Smooth muscle cell of the brain vasculature (primary cell): ENCODE measurements around the gene ASIC4.

ENCODE experiments used
- DNase-seq: peaks from one replicate; pipeline ENCODE4 v3.0.0-alpha.2; 2012; ENCODE audit warnings: low read depth, low spot score

The ASIC4 gene

DNA sequence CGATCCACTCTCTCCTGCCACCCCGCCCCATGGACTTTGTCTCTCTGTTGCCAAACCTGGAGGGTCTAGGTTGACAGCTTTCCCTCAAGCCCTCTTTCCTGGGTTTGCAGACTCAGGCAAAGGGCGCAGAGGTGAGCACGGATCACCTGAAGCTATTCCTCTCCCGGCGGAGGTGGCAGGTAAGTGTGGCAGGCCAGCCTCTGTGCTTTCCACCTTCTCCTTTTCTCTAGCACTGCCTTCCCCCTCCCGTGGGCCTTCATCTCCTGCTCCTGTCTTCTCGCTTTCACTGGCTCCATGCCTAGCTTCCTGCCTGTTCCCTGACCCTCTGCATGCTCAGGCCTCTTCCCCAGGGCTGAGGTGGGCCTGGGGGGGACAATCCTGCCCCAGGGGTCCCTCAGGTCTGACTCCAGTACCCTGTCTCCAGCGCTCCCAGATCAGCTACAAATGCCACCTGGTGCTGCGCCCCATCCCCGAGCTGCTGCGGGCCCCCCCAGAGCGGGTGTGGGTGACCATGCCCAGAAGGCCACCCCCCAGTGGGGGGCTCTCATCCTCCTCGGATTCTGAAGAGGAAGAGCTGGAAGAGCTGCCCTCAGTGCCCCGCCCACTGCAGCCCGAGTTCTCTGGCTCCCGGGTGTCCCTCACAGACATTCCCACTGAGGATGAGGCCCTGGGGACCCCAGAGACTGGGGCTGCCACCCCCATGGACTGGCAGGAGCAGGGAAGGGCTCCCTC lies 31.4 kb upstream of the ASIC4 start:
- DNase-seq, result no peak

DNA sequence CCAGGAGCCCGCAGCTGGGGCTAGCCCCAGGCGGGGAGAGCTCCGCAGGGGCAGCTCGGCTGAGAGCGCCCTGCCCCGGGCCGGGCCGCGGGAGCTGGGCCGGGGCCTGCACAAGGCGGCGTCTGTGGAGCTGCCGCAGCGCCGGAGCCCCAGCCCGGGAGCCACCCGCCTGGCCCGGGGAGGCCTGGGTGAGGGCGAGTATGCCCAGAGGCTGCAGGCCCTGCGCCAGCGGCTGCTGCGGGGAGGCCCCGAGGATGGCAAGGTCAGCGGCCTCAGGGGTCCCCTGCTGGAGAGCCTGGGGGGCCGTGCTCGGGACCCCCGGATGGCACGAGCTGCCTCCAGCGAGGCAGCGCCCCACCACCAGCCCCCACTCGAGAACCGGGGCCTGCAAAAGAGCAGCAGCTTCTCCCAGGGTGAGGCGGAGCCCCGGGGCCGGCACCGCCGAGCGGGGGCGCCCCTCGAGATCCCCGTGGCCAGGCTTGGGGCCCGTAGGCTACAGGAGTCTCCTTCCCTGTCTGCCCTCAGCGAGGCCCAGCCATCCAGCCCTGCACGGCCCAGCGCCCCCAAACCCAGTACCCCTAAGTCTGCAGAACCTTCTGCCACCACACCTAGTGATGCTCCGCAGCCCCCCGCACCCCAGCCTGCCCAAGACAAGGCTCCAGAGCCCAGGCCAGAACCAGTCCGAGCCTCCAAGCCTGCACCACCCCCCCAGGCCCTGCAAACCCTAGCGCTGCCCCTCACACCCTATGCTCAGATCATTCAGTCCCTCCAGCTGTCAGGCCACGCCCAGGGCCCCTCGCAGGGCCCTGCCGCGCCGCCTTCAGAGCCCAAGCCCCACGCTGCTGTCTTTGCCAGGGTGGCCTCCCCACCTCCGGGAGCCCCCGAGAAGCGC lies 30.6 kb upstream of the ASIC4 start:
- no peak for DNase-seq

DNA sequence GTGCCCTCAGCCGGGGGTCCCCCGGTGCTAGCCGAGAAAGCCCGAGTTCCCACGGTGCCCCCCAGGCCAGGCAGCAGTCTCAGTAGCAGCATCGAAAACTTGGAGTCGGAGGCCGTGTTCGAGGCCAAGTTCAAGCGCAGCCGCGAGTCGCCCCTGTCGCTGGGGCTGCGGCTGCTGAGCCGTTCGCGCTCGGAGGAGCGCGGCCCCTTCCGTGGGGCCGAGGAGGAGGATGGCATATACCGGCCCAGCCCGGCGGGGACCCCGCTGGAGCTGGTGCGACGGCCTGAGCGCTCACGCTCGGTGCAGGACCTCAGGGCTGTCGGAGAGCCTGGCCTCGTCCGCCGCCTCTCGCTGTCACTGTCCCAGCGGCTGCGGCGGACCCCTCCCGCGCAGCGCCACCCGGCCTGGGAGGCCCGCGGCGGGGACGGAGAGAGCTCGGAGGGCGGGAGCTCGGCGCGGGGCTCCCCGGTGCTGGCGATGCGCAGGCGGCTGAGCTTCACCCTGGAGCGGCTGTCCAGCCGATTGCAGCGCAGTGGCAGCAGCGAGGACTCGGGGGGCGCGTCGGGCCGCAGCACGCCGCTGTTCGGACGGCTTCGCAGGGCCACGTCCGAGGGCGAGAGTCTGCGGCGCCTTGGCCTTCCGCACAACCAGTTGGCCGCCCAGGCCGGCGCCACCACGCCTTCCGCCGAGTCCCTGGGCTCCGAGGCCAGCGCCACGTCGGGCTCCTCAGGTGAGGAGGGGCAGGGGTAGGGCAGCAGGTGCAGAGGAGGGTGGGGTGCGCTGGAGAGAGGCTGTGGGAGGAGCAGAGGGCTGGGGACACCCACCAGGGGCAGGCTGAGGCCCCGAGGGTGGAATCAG lies 29.7 kb upstream of the ASIC4 start:
- no peak for DNase-seq

DNA sequence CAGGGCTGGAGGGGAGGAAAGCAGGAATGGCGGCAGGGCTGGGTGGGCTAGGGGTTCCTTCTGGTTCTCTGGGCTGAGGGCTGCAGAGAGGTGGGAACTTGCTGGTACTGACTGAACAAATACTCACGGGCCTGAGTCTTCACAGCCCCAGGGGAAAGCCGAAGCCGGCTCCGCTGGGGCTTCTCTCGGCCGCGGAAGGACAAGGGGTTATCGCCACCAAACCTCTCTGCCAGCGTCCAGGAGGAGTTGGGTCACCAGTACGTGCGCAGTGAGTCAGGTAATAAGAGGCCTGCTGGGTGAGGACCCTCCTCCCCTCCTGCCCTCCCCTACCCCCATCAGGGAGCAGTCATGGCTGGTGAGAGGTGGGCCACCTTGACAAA lies 29.1 kb upstream of the ASIC4 start:
- no peak for DNase-seq

DNA sequence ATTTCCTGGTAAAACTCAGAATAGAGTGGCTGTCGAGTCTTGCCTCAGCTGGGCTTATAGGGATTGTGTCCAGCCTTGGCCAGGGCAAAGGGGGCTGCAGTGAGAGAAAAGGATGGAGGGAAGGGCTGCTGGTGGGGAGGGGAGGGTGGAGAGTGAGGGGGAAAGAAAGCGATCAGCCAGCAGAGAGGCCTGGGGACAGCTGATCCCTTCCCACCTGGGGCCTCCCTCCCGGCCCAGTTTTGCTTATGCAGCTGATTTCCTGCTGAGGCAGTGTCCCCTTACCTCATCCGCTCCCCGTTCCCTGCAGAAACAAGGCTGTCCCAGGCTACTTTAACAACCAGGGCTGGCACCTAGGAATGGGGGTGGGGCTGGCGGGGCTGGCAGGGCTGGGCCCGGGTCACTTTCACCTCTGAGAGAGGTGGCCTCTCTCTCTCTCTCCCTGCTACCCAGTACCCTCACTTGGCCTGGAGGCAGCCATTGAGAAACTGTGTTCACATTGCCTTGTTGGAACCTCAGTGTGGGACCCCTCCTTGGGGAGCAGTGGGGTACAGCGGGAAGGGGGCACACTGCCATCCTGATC lies 27.8 kb upstream of the ASIC4 start:
- DNase-seq, result no peak

DNA sequence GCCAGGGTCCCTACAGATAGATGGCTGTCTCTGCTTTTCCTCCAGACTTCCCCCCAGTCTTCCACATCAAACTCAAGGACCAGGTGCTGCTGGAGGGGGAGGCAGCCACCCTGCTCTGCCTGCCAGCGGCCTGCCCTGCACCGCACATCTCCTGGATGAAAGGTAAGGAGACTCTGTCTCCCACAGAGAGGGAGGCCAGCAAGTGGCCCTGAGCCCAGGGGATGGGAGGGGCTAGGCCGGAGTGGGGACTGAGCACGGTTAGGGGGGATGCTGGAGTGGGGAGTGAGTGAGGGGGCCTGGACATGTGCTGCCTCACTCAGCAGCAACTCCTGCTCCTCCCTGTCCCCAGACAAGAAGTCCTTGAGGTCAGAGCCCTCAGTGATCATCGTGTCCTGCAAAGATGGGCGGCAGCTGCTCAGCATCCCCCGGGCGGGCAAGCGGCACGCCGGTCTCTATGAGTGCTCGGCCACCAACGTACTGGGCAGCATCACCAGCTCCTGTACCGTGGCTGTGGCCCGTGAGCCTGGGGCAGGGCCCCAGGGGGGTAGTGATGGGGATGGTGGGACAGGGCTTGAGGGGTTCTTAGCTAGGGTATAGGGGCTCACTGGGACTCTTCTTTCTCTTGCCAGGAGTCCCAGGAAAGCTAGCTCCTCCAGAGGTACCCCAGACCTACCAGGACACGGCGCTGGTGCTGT lies 26.0 kb upstream of the ASIC4 start:
- no peak for DNase-seq

DNA sequence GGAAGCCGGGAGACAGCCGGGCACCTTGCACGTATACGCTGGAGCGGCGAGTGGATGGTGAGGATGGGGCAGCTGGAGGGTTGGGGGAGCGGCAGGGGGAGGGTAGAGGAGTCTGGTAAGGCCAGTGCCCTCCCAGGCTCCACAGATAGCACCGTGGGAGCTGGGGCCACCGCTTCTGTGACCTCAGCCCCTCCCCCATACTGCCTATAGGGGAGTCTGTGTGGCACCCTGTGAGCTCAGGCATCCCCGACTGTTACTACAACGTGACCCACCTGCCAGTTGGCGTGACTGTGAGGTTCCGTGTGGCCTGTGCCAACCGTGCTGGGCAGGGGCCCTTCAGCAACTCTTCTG lies 25.5 kb upstream of the ASIC4 start:
- DNase-seq, result no peak

DNA sequence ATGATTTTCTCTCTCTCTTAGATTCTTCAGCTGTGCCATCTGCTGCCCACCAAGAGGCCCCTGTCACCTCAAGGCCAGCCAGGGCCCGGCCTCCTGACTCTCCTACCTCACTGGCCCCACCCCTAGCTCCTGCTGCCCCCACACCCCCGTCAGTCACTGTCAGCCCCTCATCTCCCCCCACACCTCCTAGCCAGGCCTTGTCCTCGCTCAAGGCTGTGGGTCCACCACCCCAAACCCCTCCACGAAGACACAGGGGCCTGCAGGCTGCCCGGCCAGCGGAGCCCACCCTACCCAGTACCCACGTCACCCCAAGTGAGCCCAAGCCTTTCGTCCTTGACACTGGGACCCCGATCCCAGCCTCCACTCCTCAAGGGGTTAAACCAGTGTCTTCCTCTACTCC lies 25.0 kb upstream of the ASIC4 start:
- no peak for DNase-seq

DNA sequence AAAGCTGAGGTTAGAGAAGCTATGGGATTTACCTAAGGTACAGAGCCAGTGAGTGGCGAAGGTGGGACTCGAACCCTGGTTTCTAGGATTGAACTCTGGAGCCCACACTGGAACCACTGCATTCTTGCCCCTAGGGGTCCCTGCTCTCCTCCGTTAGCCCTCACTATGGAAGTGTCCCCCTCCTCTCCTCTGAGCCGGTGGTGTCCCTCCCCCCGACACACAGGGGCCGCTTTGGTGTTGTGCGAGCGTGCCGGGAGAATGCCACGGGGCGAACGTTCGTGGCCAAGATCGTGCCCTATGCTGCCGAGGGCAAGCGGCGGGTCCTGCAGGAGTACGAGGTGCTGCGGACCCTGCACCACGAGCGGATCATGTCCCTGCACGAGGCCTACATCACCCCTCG lies 24.1 kb upstream of the ASIC4 start:
- DNase-seq, result no peak

DNA sequence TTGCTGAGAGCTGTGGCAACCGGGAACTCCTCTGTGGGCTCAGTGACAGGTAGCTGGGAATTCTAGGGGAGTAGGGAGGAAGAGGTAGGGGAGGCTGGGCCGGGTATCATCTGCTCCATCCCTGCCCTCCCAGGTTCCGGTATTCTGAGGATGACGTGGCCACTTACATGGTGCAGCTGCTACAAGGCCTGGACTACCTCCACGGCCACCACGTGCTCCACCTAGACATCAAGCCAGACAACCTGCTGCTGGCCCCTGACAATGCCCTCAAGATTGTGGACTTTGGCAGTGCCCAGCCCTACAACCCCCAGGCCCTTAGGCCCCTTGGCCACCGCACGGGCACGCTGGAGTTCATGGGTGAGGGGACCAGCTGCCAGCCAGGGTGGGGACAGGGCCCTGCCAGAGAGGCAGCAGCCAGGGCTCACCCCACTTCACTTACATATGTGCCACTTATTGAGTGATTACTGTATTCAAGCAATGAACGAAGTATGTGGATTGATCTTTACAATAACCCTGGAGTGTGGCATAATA lies 23.6 kb upstream of the ASIC4 start:
- no peak for DNase-seq

DNA sequence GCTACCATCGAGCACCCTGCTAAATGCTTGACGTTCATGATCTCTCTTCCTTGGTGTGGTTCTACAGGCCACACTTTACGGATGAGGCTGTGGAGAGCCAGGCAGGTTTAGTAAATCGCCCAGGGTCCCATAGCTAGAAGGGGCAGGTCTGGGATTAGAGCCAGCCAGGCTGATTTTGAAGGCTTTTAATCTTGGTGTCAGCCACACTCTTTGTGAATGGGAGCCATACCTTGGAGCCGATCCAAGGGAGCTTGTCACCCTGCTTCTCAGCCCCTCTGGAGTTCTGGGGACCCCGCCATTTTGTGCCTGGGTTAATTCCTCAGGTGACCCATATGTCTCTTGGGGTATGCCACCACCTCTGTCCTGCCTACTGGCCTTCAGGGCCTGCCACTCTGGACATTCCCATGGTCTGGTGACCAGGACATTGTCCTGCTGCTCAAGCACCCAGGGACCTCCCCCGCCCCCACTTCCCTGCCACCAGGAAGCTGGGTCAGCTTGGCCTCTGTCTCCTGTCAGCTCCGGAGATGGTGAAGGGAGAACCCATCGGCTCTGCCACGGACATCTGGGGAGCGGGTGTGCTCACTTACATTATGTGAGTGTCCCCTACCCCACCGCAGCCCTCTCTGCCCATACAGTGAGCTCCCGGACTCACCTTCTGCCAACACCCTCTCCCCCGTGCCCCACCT lies 22.9 kb upstream of the ASIC4 start:
- DNase-seq, result no peak

DNA sequence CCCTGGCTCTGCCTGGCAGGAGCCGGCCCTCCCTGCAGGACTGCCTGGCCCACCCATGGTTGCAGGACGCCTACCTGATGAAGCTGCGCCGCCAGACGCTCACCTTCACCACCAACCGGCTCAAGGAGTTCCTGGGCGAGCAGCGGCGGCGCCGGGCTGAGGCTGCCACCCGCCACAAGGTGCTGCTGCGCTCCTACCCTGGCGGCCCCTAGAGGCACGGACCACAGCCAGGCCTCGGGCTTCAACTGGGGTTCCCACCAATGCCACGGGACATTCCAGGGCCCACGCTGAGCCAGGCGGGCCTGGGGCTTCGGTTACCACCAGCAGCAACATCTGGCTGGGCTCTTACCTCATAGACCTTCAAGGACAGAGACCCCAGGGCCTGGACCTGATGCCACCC lies 21.7 kb upstream of the ASIC4 start:
- no peak for DNase-seq

DNA sequence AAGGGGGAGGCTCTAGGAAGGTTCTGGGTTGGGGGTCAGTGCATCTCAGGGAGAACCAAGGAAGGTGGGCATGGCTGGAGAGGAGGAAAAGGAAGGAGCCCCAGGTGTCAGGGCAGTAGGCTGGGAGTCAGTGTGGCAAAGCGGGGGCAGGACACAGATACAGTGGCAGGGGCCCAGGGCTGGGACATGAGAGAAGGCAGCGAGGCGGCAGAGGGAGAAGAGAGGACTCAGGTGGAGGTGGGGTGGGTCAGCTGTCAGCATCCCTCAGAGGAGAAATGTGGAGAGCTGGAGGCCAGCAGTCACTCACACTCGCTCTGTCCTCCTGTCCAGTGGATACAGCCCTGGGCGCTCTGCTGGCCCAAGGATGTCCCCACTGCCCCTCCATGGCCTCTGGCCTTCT lies 21.2 kb upstream of the ASIC4 start:
- no peak for DNase-seq

DNA sequence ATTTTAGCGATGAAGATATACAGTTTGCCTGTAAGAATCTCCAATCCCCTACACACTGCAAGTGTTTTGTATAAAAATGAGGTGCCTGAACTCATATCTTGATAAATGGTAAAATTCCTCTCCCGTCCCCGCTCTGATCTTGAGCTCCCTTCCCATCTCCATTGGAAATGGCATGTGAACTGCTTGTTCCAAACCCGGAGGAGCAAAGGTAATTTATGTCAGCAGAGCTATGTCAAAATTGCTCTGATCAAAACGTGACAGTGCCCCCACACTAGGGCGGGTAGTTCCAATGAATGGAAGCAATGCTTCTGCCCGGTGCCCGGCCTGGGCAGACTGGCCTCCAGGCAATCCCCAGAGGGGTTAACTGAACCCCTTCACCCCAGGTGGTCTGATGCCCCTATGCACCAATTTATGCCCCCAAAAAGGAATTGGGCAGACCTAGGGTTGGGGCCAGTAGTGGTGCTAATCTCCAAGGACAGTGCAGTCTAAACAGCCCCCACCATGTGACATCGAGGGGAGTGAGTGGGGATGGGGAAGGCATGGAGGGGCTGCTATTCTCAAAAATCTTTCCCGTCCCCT lies 19.2 kb upstream of the ASIC4 start:
- DNase-seq, result no peak

DNA sequence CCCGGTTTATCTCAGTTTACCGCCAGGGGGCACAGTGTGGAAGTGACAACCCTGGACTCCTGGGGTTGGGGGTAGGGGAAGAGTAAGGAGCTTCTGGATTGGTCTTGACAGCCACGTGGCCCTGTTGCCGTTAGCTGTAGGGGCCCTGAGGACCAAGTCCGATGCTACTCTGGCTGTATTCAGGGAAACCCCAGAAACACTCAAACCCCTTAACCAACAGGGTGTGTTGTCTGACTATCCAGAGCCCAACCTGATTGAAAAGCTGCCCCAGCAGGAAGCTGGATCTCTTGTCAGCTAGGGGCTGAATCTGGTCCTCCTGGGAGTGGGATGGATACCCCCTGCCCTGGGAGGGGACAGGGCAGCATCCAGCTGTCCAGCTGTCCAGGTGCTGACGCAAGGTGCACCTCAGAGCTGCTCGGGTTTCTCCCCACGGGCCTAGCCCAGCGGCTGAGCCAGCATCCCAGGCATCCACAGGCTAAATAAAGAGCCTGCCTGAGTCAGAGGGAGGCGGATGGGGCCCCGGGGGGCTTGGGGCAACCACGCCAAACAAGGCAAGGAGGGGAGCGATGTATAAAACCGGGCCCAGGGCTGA lies 18.7 kb upstream of the ASIC4 start:
- no peak for DNase-seq

DNA sequence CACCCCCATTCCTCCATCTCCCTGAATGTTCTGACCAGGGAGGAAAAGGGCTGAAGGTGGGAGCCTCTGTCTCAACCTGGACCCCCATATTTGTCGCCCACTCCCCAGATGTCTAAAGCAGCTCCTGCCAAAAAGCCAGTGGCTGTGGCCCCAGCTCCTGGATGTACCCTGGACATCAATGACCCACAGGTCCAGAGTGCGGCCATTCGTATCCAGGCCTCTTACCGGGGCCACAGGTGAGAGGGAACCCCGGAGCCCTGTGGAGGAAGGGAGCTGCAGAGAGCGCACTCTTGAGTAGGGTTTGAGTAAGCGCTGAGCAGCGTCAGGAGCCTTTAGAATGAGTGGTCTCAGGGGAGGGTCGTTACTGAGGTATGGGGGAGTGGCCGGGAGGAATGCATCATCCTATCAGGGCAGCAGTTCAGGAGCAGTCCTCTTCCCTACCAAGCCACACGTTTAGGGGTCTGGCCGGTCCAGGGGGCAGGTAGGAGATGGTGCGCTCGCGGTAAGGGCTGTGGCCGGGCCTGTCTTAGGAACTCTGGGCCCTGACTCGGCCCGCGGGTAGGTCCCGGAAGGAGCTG lies 17.9 kb upstream of the ASIC4 start:
- no peak for DNase-seq

DNA sequence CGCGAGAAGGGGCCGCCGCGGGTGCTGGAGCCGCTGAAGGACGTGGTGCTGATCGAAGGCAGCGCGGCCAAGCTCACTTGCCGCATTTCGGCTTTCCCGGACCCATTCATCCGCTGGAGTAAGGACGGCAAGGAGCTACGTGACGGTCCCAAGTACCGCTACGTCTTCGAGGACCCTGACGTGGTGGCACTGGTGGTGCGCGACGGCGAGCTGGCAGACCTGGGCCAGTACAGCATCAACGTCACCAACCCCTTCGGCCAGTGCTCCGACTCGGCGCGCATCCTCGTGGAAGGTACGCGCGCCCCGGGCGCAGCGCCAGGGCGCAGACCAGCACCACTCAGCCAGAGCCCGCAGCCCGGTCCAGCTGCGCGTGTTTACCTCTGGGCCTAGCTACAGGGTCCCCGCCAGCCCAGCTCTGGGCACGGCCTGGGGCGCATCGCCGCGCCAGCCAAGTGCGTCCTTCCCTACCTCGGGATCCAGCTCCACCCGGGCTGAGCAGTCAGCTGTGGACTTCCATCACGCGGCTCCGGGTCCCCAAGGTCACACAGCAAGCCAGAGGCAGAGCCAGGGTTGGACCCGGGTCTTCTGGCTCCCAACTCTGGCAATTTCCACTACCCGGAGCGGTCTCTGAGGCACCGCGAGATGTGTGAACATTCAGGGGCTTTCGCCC lies 17.3 kb upstream of the ASIC4 start:
- no peak for DNase-seq

DNA sequence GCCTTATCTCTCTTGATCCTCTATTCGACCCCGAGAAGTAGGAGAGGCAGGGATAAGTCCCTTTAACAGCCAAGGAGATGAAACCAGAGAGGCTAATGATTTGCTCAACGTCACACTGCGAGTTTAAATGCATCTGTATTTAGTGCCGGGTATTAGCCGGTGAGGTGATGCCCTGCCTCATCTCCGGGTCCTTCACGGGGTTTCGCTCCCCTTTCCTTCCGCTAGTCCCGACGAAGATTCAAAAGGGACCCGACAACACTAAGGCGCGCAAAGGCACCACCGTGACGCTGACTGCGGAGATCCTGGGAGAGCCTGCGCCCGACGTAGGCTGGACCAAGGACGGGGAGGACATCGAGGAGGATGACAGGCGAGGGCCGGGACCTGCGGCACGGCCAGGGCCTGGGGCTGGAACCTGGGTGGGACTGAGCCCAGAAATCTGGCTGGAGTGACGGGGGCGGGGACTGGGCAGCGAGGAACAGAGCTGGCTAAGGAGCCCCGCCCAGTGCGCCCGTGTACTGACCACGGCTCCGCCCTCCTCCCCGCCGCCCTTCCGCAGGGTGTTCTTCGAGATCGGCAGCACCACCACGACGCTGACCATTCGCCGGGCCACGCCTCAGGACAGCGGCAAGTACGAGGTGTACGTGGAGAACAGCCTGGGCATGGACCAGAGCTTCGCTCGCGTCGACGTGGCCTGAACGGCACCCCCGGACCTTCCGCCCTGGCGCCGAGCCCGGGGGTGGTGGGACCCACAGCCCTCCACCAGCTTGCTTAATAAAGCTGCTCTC lies 16.6 kb upstream of the ASIC4 start:
- no peak for DNase-seq
